Prostate gland (tissue), 2 donors: Measurements from ENCODE around the gene HPCA. TPM values are rescaled to one million over a fixed set of nuclear protein-coding genes. Genes with fewer than 3 reads are reported as not detected.

Source experiments
- DNase-seq: peaks from one replicate; pipeline ENCODE4 v3.0.0-alpha.2; 2019; ENCODE audit warnings: low spot score
- H3K27ac ChIP-seq, 2 donors: fragments of 200-600 bp; sonication (generic); 2 replicates each; pipeline ENCODE4 v1.5.1; 2017 to 2019
- H3K27me3 ChIP-seq: fragments of 200-600 bp; sonication (generic); replicated peaks from 2 replicates; pipeline ENCODE4 v1.5.1; 2019; ENCODE audit not compliant: insufficient read depth
- H3K36me3 ChIP-seq, 2 donors: fragments of 200-600 bp; sonication (generic); 1 replicate in 1 of 2; 2 replicates in 1 of 2; pipeline versions ENCODE4 v1.5.1 to v1.8.1; 2017 to 2019
- H3K4me1 ChIP-seq: fragments of 200-600 bp; sonication (generic); replicated peaks from 2 replicates; pipeline ENCODE4 v1.5.1; 2019
- H3K4me3 ChIP-seq, 2 donors: fragments of 200-600 bp; sonication (generic); 2 replicates each; pipeline ENCODE4 v1.5.1; 2017 to 2019
- H3K9me3 ChIP-seq: fragments of 200-600 bp; sonication (generic); 2 replicates; pipeline ENCODE4 v1.5.1; 2017
- CTCF ChIP-seq, 4 experiments: fragments of 200-600 bp in 2 of 4; fragments of 450-650 bp in 2 of 4; sonication (generic) in 2 of 4; IDR thresholded peaks; 1 replicate in 3 of 4; 2 replicates in 1 of 4; pipeline ENCODE4 v1.5.1; 2016 to 2019; ENCODE audit warnings: antibody characterized with exemption in 4 of 4, mild to moderate bottlenecking in 2 of 4, moderate library complexity in 2 of 4
- POLR2A ChIP-seq: fragments of 450-650 bp; IDR thresholded peaks from one replicate; pipeline ENCODE4 v1.6.1; 2016; ENCODE audit warnings: antibody characterized with exemption, mild to moderate bottlenecking
- POLR2AphosphoS5 ChIP-seq: sonication (generic); formaldehyde crosslinking; IDR thresholded peaks from one replicate; pipeline ENCODE4 v1.6.1; 2017; ENCODE audit warnings: antibody characterized with exemption
- WGBS: methylation state at CpG from one replicate; pipeline ENCODE4 v1.1.5; 2018; 5-methylcytosine and 5-hydroxymethylcytosine counted together
- intact Hi-C: fragments of 100-400 bp; cut with DNase I; formaldehyde crosslinking; loops from one replicate; pipeline ENCODE4 v1.14.2; 2022
- total RNA-seq, 2 donors: library from RNA; depleted of rRNA; stranded (reverse); fragments of >200 nt; gene quantifications; one replicate each; pipeline ENCODE4 v1.1.0, GENCODE V29; 2016

The HPCA gene
- total RNA-seq, 2 donors from 2014 or later: 1.6 TPM; not detected in 1

DNA sequence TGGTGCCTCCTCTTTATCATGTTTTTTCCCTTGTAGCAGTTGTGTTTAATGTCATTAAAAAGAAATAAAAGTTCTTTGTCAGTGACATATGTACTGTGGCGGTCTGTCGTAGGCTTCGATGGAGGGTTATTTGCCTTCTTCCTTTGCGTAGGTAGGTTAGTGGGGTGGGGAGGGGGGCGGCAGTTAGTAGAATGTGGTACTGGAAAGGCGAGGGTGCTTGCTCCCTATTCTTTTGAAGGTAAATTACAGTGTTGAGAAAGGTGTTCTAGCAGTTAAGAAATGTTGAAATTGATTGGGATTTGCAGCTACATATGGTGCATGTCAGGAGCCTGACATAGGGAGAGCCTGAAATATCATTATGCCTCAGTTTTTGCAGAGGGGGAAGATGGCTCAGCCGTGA is 27.5 kb upstream of the HPCA start:
- no peak for DNase-seq
- no peaks in the 10 kb centered on the region for H3K27me3 ChIP-seq
- no peaks in the 10 kb centered on the region for H3K4me1 ChIP-seq
- 76% methylated on average over 7 of the region's 7 CpGs for WGBS
- no peak overlapping the region for H3K4me3 ChIP-seq
- TF ChIP-seq POLR2A: no peak
- no peak for TF ChIP-seq CTCF (IDR thresholded peaks at IDR 0.05)
- no peak for TF ChIP-seq POLR2AphosphoS5
- no peaks in the 10 kb centered on the region for H3K9me3 ChIP-seq
- intact Hi-C loops: no loop called here
- no peak overlapping the region for H3K27ac ChIP-seq
- H3K36me3 ChIP-seq: peaks cover 0 to 6% of the 10 kb centered on the region in 2 donors

- intact Hi-C loops: no loop called here
- H3K4me3 ChIP-seq: no peak overlapping the region
- H3K36me3 ChIP-seq: no peaks in the 10 kb centered on the region
- TF ChIP-seq POLR2AphosphoS5 (no peak), CTCF (IDR thresholded peaks at IDR 0.05) (no peak), POLR2A (no peak)
- 98% methylated on average over 2 of the region's 2 CpGs for WGBS
- H3K4me1 ChIP-seq: no peaks in the 10 kb centered on the region
- no peaks in the 10 kb centered on the region for H3K27me3 ChIP-seq
- H3K27ac ChIP-seq: no peak overlapping the region
- no peaks in the 10 kb centered on the region for H3K9me3 ChIP-seq
- DNase-seq: no peak
Measured at GRCh38 chr1:32859915-32860314, 26.4 kb upstream of the HPCA start.

DNA sequence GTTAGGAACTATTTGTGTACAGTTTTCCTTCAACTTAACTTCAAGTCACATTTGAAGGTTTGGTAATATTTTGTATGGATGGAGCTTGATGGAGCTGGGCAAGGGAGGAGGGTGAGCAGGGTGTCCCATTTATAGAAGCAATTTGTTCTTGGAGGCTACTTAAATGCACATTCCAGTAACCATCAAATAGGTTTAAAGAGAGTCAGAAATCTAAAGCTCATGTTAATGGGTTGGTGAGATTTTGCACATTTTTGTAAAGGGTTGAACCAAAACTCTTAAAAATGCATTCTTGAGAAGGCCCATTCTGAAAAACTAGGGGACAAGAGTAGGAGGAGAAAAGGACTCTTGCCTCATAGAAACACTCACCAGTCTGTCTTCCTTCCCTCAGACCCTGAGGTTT is 25.7 kb upstream of the HPCA start:
- H3K27ac ChIP-seq: no peak overlapping the region
- H3K4me1 ChIP-seq: no peaks in the 10 kb centered on the region
- intact Hi-C loops: no loop called here
- no peak for DNase-seq
- no peaks in the 10 kb centered on the region for H3K9me3 ChIP-seq
- H3K4me3 ChIP-seq: no peak overlapping the region
- no peaks in the 10 kb centered on the region for H3K27me3 ChIP-seq
- H3K36me3 ChIP-seq: no peaks in the 10 kb centered on the region
- TF ChIP-seq POLR2AphosphoS5 (no peak), CTCF (IDR thresholded peaks at IDR 0.05) (no peak), POLR2A (no peak)

GRCh38 chr1:32861904-32862695 is 24.2 kb upstream of the HPCA start:
- no peak for DNase-seq
- no peaks in the 10 kb centered on the region for H3K36me3 ChIP-seq
- H3K27ac ChIP-seq: no peak overlapping the region
- H3K9me3 ChIP-seq: no peaks in the 10 kb centered on the region
- WGBS: 72% methylated on average over 3 of the region's 3 CpGs
- TF ChIP-seq POLR2A (no peak), CTCF (IDR thresholded peaks at IDR 0.05) (no peak), POLR2AphosphoS5 (no peak)
- intact Hi-C loops: no loop called here
- H3K27me3 ChIP-seq: no peaks in the 10 kb centered on the region
- no peaks in the 10 kb centered on the region for H3K4me1 ChIP-seq
- no peak overlapping the region for H3K4me3 ChIP-seq

- WGBS: 89% methylated on average over 4 of the region's 4 CpGs
- Histone ChIP-seq H3K9me3 (no peaks in the 10 kb centered on the region), H3K27me3 (no peaks in the 10 kb centered on the region), H3K4me1 (no peaks in the 10 kb centered on the region), H3K36me3 (no peaks in the 10 kb centered on the region), H3K4me3 (no peak overlapping the region), H3K27ac (no peak overlapping the region)
- intact Hi-C loops: no loop called here
- no peak for DNase-seq
- TF ChIP-seq POLR2AphosphoS5 (no peak), POLR2A (no peak), CTCF (IDR thresholded peaks at IDR 0.05) (no peak)
Measured at GRCh38 chr1:32863218-32863880, 22.9 kb upstream of the HPCA start.
